Ecto neural progenitor cell (in vitro differentiated cells): ENCODE data around the gene GLCE.
"Not testable (repeated sequence)": the region's sequence is repeated elsewhere in the genome, so short reads cannot be mapped to it uniquely, and the experiment has no call there.

Source experiments
- DNase-seq: peaks from one replicate; pipeline ENCODE4 v3.0.0-alpha.2; 2018; ENCODE audit warnings: low spot score

The GLCE gene

DNA sequence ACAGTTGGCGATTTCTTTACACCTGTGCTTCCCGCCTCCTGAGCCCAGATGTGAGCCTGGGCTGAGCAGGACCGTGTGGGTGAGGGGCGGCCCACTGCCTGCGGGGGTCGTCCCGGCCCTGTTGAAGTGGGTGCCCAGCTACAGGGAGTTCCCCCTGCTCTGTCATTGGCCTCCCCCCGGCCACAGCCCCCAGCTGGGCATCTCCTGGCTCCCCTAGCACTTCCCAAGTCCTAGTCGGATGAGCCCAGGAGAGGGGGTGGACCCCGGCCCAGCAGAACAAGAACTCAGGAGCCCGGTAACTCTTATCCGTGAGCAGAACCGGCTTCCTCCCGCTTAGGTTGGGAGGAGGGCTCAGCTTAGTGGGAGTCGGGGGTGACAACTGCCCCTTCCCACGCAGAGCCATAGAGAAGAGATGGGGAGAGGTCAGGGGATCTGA is 139.0 kb downstream of the GLCE start:
- DNase-seq = no peak

DNA sequence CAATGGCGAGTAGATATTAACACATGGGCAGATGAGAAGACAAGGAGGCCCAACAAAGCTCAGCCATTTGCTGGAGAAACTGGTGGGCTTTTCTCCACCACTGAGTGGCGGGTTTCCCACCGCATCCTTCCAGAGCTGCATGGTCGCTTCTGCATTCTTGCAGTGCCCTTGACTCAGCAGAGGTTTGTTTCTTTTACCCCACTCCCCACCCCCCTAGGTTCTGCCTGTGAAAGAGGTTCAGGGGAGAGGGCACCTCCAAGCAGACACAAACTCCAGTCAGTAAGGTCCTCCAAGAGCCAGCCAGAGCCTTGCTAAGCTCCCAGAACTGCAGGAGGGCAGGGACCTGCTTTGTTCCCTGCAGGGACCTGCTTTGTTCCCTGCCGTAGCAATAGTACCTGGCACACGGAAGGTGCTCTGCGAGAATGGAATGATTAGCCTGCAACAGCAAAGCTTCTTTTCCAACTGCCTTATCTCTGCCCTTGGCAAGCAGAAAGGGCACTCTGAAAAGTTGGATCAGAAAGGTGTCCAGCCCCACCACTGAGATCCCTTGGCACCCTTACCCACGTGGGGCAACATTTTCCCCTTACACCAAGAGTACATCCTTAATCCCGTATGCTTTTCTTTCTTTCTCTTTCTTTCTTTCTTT is 139.6 kb downstream of the GLCE start:
- no peak for DNase-seq

DNA sequence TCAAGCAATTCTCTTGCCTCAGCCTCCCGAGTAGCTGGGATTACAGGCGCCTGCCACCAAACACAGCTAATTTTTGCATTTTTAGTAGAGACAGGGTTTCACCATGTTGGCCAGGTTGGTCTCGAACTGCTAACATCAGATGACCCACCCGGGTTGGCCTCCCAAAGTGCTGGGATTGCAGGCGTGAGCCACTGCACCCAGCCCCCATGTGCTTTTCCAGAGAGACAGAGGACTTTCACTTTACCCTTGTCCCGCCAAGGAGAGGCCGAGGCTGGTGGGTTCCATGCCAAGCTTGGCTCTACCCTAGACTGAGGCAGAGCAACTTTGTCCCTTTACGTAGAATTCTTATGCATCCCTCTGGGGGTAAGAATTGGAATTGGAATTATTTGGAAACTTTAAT is 140.7 kb downstream of the GLCE start:
- DNase-seq = not testable (repeated sequence)

DNA sequence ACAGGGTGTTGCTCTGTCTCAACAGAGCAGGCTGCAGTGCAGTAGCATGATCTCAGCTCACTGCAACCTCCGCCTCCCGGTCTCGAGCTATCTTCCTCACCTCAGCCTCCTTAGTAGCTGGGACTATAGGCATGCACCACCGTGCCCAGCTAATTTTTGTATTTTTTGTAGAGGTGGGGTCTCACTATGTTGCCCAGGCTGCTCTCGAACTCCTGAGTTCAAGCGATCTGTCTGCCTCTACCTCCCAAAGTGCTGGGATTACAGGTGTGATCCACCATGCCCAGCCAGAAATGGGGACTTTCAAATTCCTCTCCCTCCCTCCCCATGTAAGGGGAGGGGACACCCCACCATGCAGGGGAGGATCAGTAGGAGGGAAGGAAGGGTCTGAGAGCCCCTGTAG is 141.7 kb downstream of the GLCE start:
- DNase-seq = not testable (repeated sequence)

DNA sequence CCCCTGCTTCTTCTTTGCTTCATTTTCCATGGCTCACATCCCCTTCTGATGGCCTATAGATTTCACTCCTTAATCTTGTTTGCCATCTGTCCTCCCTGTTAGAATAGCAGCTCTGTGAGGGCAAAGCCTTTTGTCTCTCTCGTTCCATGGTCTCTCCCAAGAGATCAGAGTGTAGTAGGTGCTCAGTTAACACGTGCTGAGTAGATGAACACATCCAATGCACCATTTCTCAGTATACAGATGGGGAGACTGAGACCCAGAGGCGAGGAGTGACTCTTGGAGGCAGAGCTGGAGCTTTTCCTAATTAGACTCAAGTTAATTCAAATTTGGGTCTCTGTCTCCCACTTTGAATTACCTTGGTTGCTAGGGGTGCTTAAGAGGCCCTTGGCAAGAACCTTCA is 142.5 kb downstream of the GLCE start:
- no peak for DNase-seq

DNA sequence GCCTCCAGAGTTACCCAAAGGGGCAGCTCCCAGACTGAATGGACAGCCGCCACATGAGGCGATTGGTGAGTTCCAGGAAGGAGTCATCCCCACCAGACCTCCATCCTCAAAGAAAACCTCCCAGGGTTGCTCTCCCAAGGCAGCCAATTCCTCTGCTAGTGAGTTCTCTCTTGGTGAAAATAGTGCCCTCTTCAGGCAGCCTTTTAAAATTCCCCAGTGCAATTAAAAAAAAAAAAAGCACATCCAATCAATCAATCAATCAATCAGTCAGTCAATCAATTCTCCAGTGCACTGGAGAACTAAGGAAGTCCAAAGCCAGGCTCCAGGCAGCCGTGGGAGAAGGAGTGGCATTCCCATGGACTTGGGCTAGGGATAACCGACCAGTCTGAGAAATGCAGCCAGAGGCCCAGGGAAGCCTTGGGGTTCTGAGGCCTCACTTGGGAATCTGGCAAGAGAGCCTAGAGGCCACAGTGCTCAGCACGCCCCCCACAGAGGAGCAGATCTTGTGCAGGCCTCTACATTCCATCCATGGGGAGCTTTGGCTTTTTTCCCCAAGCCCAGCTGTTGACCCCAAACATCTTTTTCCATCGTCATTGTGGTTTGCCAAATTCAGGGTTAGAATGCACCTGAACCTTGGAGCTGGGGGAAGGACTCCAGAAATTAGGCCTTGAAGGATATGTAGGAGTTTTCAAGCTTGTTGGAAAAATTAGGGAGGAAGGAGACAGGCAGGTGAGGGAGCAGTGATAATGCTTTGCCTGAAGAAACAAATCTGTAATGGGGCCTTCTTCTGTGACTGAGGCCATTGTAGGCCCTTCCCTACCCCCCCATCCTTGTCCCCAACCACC is 143.1 kb downstream of the GLCE start:
- DNase-seq = no peak

DNA sequence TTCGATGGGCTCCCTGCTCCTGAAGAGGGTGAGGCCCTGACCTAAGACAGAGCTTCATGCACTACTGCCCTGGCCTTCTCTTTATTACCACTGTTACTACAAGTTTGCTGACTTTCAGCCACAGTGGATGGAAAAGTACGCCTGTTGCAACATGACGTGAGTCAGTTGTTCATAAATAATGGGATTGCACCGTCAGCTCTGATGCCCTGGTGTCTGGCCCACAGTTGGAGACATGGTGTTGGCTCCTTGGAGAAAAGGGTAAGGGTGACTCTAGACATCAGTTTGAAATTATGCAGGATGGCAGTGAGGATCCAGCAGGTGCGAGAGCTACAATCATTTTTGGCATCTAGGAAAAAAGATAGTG is 143.7 kb downstream of the GLCE start:
- DNase-seq = no peak

DNA sequence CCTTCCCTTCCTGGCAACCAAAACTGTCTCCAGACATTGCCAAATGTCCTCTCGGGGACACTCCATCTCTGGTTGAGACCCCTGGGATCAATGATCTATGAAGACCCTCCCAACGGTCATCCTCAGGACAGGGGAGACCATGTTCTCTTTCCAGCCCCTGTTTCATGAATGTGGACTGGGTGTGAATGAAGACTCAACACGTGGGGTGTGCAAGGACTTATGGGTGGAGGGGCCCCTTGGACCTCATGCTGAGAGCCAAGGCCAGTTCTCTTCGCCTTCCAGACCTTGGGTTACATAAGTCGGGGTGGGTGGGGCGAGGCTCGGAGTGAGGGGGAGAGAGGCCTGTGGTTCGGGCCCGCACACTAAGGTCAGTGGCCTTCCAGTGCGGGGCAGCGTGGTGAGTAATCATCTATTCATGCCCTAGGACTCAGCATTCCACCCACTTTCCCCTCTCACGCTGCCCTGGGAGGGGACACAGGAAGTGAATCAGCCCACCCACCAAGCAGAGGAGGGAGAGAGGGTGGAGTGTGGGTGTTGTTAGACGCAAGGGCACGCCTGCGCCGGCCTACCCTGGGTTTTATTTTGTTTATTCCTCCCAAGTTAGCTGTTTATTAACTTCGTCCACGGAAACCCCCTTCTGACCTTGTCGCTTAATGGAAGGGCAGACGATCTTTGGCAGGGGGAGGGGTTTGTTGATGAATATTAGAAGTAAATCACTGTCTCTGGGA is 144.9 kb downstream of the GLCE start:
- DNase-seq = no peak

DNA sequence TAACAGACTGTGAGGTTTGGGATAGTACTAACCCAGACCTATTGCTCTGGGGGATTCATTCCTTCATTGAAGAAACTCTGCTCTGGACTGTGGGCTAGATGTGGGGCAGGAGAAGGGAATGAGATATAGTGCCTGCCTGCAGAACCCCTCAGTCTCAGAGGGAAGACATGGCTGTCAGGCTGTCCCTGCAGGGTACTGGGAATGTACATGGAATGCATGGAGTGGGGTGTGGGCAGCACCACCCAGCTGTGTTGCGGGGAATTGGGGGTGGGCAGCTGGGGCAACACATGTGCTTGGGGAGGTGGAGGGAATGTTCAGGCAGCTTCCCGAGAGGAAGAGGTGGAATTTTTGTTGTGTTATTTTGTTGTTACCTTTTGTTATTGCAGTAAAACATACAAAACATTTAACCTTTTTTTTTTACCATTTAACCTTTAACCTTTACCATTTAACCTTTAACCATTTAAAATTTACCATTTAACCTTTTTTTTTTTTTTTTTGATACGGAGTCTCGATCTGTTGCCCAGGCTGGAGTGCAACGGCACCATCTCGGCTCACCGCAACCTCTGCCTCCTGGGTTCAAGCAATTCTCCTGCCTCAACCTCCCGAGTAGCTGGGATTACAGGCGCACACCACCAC is 145.6 kb downstream of the GLCE start:
- no peak for DNase-seq

DNA sequence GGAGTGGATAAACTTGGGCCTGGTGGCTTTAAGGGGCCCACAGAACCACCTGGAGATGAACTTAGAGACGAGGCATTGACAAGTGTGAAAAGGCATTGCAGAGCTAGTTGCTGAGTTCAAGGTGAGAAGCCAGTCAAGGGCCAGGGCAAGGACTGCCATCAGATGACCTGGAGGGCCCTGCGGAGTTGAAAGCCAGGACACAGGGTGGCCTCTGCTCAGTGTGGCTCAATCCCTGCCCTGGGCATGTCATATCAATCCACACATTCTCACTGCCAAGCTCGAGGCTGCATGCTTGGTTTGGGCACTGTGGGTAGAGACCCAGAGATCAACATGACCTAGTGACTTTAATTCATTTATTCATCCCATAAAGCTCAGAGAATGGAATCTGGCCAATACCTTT is 147.5 kb downstream of the GLCE start:
- no peak for DNase-seq

DNA sequence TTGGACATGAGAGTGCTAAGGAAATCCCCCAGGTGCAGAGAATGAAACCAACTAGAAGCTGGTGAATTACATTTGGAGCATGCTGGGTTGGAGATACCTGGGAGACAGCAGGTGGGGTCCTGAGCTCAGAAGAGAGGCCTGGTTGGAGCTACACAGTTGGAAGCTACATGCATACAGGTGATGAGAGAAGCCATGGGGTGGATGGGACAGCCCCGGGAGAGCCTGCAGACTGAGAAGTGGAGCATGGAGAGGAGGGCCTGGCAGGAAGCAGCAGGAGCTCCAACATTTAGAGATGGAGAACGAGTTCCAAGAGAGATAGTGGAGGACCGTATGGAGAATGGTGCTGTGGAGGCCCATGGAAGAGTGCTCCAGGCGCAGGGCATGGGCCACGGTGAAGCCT is 148.5 kb downstream of the GLCE start:
- DNase-seq = no peak

DNA sequence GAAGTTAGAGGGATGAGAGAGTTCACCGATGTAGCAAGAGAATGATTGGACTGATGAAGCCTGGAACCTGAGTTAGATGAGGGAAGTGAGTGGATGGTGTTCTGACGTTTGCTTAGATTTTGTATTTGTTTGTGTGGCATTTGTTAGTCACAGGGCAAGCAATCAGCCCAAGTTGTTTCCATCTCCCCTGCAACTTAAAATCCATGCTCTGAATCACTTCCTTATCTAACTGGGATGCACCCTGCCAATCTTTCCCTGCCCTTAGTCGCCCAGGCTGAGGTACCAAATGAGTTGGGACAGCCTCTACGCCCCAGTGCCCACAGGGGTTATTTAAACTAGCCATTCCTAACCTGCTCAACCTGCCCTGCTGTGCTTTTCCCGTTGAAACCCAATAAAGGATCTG is 150.9 kb downstream of the GLCE start:
- DNase-seq = no peak

DNA sequence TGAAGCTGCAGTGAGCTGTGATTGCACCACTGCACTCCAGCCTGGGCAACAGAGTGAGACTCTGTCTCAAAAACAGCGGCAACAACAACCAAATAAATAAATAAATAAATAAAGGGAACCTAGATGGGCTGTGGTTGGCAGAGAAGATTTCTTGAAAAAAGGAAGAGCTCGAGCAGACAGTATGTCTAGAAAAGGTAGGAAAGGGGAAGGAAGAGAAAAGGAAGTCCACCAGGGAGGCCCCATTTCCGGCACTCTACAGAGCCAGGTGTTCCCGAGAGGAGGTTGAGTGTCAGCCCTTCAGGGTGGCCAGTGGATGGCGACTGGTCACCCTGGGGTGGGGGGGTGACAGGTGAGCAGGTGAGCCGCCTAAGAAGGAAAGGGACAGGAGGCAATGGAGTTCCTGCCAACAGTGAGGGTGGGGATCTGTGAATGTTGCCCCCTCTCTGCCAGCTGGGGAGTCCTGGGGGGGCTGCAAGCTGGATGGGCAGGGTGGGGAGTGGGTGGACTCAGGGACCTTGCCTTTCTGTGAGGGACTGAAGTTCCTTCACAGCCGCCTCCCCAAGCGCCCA is 153.1 kb downstream of the GLCE start:
- DNase-seq = no peak

DNA sequence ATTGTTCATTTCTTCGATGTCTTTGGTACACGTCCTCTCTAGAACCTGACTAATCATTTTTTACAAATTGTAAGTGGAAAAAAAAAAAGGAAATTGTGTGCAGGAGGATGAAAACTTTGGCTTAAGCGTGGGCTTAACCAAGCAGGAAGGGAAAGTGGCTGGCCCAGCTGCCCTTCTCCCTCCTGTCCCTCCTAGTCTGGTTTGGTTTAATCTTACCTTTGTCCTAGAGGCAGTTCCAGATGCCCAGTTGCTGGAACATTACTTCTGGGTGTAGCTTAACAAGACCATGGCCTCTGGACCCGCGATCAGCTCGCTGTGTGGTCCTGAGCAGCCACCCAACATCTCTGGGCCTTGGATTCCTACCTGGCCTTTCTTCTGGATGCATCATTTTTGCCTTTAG is 153.7 kb downstream of the GLCE start:
- no peak for DNase-seq

DNA sequence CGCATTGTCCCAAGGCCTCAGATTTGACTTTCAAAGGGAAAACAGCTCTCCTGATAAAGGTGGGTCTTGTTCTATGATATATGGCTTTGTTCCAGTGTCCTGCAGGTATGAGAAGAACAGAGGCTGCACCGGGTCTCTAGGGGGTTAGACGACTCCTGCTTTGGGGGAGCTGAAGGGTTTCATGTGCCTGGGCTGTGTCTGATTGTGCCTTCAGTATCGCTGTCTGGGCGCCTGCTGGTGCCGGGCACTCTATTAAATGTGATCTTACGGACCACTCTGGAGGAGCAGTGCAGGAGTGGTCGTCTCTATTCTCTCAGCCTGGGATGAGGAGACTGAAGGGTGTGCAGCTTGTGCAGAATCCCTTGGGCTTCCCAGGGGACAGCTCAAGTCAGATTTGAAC is 154.3 kb downstream of the GLCE start:
- no peak for DNase-seq

DNA sequence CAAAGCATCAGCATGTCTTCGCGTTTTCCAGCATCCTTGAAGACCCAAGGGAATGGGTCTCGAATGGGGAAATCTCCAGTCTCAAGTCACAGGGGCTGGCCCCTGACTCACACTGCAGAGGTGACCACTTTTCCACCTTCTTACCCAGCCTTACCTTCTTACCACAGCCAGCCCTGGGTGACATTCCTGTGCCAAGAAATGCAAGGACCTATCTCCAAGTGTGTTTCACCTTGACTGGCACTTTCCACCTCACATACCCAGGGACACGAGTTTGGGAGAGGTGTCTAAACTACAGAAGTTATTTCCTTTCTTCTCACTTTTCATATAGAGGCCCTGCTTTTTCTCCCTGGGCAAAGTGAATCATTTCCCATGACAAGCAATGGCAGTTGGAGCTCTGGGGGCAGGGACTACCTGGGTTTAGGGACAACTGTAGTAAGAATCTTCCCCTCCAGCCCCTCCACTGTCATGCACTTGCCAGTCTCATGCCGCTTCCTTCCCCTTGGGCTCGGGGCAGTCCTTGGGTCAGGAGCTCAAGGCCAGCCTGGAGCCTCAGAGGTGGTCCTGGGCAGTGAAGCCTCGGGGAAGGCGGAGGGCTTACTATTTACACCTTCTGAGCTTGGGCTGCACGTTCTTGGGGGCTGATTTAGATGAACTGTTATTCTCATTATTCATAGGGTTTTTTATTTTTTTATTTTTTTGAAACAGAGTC is 155.1 kb downstream of the GLCE start:
- no peak for DNase-seq

DNA sequence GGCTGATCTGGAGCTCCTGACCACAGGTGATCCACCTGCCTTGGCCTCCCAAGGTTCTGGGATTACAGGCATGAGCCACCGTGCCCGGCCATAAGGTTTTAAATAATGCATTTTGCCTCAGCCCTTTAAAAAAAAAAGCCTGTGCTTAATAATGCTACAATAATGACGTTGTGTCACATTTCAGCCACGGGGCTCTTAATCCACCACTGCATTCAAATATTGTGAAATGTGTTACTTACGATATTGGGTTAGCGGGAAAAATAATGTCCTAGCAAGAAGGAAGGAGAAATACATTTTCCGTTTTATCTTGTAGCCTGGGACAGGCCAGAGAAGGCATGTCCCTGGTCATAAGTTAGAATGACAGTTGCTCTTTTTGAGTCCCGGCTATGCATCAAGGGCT is 155.9 kb downstream of the GLCE start:
- DNase-seq = no peak

DNA sequence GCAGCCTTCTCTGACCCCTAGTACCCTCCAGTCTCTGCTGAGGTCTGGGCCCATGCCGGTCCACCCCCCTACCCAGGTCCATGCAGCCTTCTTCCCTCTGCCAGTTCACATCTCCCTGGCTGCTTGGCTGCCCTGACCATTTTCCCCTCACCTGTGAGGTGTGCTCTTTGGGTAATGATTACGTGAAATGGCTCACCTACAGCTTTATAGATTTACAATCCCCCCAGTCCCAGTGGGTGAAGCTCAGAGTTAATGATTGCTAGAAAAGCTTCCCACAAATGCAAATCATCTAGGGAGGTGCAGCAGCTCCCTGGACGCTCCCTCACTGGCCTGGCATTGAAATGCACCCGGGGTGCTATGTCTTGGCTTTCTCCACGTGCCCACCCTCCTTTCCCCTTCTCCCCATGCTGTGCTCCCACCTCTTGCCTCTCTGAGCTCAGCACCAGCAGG is 157.0 kb downstream of the GLCE start:
- DNase-seq = no peak

DNA sequence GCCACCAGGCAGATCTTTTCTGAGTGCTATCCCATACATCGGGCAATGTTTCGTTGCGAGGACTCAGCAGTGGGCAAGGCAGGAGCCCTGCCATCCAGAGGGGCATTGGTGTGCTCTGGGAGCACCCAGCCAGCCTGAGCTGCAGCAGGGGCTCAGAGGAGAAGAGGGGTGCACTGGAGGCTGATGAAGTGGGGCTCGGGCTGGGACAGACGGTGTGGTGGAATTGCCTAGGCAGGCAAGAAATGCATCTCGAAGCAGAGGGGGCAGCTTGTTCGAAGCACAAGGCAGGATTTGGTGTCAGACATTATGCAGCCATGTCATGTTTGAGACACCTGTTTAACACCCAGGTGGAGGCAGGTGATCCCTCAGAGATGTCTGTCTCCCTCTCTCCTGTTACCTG is 157.6 kb downstream of the GLCE start:
- no peak for DNase-seq

DNA sequence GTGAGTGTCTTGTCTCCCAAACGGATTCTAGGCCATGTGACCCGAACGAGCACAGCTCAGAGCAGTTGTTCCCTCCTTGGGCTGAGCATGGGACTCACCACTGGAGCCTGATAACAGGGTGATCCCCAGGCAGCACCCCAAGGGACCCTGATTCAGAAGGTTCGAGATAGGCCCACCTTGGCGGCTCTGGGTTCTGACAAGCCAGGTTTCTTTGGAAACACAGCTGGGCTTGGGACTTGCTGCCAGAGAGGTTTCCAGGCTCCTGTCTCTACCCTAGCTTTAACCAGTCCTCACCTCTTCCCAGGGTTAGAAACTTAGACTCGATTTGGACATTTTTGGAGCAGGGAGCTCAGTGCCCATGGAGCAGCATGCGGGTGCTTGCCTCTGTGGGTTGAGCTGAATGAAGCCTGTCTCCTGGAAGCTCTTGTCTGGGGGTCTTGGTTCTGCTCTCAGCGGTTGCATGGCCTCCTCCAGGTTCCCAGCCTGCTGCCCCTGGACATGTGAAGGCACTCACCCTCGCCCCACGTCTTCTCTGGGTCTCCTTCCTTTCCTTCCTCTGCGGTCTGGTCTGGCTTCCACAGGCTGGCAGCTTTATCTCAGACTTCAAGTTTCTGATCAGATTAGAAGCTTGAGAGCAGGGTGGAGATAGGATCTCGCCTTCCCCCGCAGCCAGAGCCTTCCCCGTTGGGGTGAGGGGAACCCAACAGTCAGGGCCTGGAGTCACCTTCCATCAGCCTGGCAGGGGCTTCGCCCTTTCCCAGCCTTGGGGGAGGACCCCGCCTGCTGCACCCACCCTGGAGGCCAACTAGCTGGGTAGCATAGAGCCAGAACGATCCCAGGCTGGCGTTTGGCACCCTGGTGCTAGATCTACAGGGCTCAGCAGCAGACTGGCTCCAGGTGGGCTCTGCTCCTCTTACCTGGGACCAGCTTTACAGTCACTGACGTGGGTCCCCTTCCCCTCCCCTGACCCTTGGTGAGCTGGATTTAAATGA is 159.2 kb downstream of the GLCE start:
- no peak for DNase-seq
